ENCODE measurements around the gene STOX1. TPM values are rescaled to one million over a fixed set of nuclear protein-coding genes. Genes with fewer than 3 reads are reported as not detected.
"Not testable (repeated sequence)": the region's sequence is repeated elsewhere in the genome, so short reads cannot be mapped to it uniquely, and the experiment has no call there.

Gene STOX1
- total RNA-seq, 2 experiments from 2014 or later: 0.74 to 0.87 TPM

DNA sequence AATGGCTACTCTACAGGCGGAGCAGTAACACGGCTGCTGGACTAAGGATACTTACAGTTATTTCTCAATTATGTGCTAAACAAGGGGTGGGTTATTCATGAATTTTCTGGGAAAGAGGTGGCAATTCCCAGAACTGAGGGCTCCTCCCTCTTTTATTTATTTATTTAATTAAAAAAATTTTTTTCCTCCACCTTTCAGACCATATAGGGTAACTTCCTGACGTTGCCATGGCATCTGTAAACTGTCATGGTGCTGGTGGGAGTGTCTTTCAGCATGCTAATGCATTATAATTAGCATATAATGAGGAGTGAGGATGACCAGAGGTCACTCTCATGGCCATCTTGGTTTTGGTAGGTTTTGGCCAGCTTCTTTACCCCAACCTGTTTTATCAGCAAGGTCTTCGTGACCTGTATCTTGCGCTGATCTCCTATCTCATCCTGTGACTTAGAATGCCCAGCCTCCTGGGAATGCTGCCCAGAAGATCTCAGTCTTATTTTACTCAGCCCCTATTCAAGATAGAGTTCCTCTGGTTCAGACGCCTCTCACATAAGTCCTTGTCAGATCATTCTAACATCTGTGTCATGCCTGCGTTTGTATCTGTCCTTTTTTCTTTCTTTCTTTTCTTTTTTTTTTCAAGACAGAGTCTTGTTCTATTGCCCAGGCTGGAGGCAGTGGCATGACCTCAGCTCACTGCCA is 15.9 kb upstream of the STOX1 start:
- CTCF ChIA-PET: no interaction called here
- DNase-seq (no peak), ATAC-seq (no peak)
- no peaks in the 10 kb centered on the region for H3K27me3 Mint-ChIP-seq
- H3K4me3 Mint-ChIP-seq: no peak overlapping the region
- H3K4me1 Mint-ChIP-seq: no peaks in the 10 kb centered on the region
- H3K9me3 Mint-ChIP-seq (ENCODE audit: low read depth): no peaks in the 10 kb centered on the region
- no peaks in the 10 kb centered on the region for H3K36me3 Mint-ChIP-seq (ENCODE audit: low read depth)
- no peak overlapping the region for H3K27ac Mint-ChIP-seq
- POLR2A ChIA-PET: no interaction called here
- intact Hi-C loops (cut with DNase I, micrococcal nuclease): no loop called here

DNA sequence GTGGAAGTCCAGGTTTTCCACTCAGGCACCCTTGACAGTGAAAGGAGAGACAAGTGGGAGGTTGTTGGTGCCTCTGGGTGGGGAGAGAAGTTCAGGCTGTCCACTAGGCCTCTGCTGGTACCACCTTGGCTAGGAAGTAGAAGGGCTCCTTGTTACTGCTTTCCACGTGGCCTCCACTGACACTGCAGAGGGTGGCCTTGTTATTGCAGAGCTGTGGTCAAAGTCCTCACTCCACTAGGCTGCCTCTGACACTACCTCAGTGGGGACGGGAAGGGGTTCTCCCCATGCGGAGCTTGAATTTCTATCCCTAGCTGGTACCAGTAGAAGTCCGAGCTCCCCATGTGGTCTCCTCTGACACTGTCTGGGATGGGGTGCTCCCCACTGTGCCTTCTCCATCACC is 14.9 kb upstream of the STOX1 start:
- no peak for ATAC-seq
- CTCF ChIA-PET: no interaction called here

DNA sequence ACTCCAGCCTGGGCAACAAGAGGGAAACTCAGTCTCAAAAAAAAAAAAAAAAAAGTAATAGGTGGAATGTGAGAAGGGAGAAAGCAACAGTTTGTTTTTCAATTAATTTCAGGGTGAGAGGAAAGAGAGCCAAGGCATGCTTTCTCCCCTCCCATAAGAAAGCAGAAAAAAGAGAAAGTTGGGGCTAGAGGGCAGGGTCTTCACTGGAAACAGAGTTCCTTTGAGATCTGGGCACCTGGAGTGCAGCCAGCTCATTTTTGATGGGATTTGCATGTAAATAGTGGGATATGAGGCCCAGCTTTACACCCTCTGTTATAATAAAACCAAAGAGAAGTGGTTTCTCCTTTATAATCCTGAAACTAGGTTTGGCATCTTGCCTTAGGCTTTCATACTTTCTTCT is 13.8 kb upstream of the STOX1 start:
- no peaks in the 10 kb centered on the region for H3K27me3 Mint-ChIP-seq
- intact Hi-C loops (cut with DNase I, micrococcal nuclease): no loop called here
- no peak for ATAC-seq
- no peak overlapping the region for H3K4me3 Mint-ChIP-seq
- H3K9me3 Mint-ChIP-seq (ENCODE audit: low read depth): no peaks in the 10 kb centered on the region
- ChIA-PET POLR2A (no interaction called here), CTCF (interaction anchor here (0.6 to 1.3 kb wide), 3 partner anchors 14 to 682 kb away, joined by 4 to 5 read pairs (median 4); partner anchors contain the start of gene STOX1)
- DNase-seq: no peak
- no peaks in the 10 kb centered on the region for H3K4me1 Mint-ChIP-seq
- no peaks in the 10 kb centered on the region for H3K36me3 Mint-ChIP-seq (ENCODE audit: low read depth)
- no peak overlapping the region for H3K27ac Mint-ChIP-seq

More for the DNA sequence above, 14.9 kb upstream of the STOX1 start:
- H3K4me3 Mint-ChIP-seq: no peak overlapping the region
- H3K27ac Mint-ChIP-seq: no peak overlapping the region
- intact Hi-C loops (cut with DNase I, micrococcal nuclease): no loop called here
- no peaks in the 10 kb centered on the region for H3K27me3 Mint-ChIP-seq
- H3K9me3 Mint-ChIP-seq (ENCODE audit: low read depth): no peaks in the 10 kb centered on the region
- H3K4me1 Mint-ChIP-seq: no peaks in the 10 kb centered on the region
- POLR2A ChIA-PET: no interaction called here
- H3K36me3 Mint-ChIP-seq (ENCODE audit: low read depth): no peaks in the 10 kb centered on the region
- no peak for DNase-seq

DNA sequence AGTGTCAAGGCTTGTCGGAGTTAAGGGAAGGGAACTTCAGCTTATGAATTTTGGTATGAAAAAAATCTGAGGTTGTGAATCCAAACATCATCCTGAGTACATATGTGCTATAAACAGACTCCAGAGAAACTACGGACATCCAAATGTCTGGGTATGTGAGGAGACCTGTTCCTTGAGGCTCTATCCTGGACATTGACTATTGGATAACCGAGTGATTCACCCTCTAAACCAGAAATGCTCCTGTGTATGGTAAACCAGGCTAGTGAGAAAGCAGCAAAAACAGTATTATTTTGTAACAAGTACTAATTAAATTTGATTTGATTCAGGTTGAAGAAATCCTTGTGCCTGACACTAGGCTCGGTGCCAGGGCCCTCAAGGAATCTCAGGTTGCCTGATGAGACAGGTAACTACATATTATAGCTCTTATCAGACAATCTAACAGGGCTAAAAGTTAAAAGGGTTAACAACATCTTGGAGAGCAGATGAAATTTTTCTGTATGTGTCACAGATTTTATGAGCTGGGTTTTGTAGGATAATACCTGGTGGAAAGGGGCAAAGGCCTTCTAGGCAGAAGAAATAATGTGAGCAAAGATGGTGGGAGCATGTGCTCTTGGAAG is 10.4 kb upstream of the STOX1 start:
- H3K9me3 Mint-ChIP-seq (ENCODE audit: low read depth): no peaks in the 10 kb centered on the region
- POLR2A ChIA-PET: interaction anchor here (0.6 kb wide), 1 partner anchor 18 kb away, joined by 7 read pairs; no protein-coding TSS in a partner anchor

GRCh38 chr10:68820359-68820758 is 7.0 kb upstream of the STOX1 start:
- H3K27me3 Mint-ChIP-seq; DNase-seq; intact Hi-C loops (cut with DNase I, micrococcal nuclease); ATAC-seq; H3K36me3 Mint-ChIP-seq (ENCODE audit: low read depth); H3K9me3 Mint-ChIP-seq (ENCODE audit: low read depth); H3K4me3 Mint-ChIP-seq; H3K4me1 Mint-ChIP-seq; H3K27ac Mint-ChIP-seq: not testable (repeated sequence)
- ChIA-PET CTCF (interaction anchor here (0.6 to 1.7 kb wide), 3 partner anchors 10 to 151 kb away, joined by 3 to 5 read pairs (median 3); no protein-coding TSS in a partner anchor), POLR2A (interaction anchor here (0.6 kb wide), 1 partner anchor 284 kb away, joined by 3 read pairs; no protein-coding TSS in a partner anchor)

More for the DNA sequence above, 10.4 kb upstream of the STOX1 start:
- intact Hi-C loops (cut with DNase I, micrococcal nuclease): no loop called here
- ATAC-seq: no peak
- Mint-ChIP-seq H3K4me1 (no peaks in the 10 kb centered on the region), H3K27ac (no peak overlapping the region), H3K36me3 (ENCODE audit: low read depth) (no peaks in the 10 kb centered on the region), H3K27me3 (no peaks in the 10 kb centered on the region), H3K4me3 (no peak overlapping the region)
- CTCF ChIA-PET: no interaction called here
- no peak for DNase-seq

- H3K27ac Mint-ChIP-seq; intact Hi-C loops (cut with DNase I, micrococcal nuclease); H3K9me3 Mint-ChIP-seq (ENCODE audit: low read depth); ATAC-seq; POLR2A ChIA-PET; H3K4me3 Mint-ChIP-seq; H3K4me1 Mint-ChIP-seq; H3K27me3 Mint-ChIP-seq; H3K36me3 Mint-ChIP-seq (ENCODE audit: low read depth); DNase-seq: not testable (repeated sequence)
- CTCF ChIA-PET: interaction anchor here (1.0 to 1.2 kb wide), 2 partner anchors 18 to 40 kb away, joined by 3 read pairs; no protein-coding TSS in a partner anchor
These were observed 4.7 kb upstream of the STOX1 start for GRCh38 chr10:68822626-68823025.

GRCh38 chr10:68827592-68827959 is 245 bp downstream of the STOX1 start:
- ChIA-PET CTCF (interaction anchor here (0.7 to 1.3 kb wide), 3 partner anchors 13 to 941 kb away, joined by 3 to 4 read pairs (median 3); no protein-coding TSS in a partner anchor), POLR2A (interaction anchor here (0.9 to 1.1 kb wide), 3 partner anchors 43 to 128 kb away, joined by 4 to 5 read pairs (median 5); no protein-coding TSS in a partner anchor)
- H3K4me3 Mint-ChIP-seq; H3K27ac Mint-ChIP-seq; H3K9me3 Mint-ChIP-seq (ENCODE audit: low read depth); DNase-seq; H3K27me3 Mint-ChIP-seq; H3K36me3 Mint-ChIP-seq (ENCODE audit: low read depth): not testable (repeated sequence)
- peaks cover 19% of the 10 kb centered on the region for H3K4me1 Mint-ChIP-seq
- intact Hi-C loops (cut with DNase I, micrococcal nuclease): loop anchor here (1.0 to 2.0 kb wide), 4 partner anchors 73 to 495 kb away; partner anchors contain the start of genes DDX50 (in 2 of the 2), HNRNPH3 (in 1 of the 2), PBLD (in 1 of the 2) and SLC25A16 (in 1 of the 2)
- ATAC-seq: peak; percentile 51

GRCh38 chr10:68828083-68828601 is 811 bp downstream of the STOX1 start:
- POLR2A ChIA-PET: interaction anchor here (0.9 kb wide), 1 partner anchor 43 kb away, joined by 3 read pairs; no protein-coding TSS in a partner anchor
- H3K9me3 Mint-ChIP-seq (ENCODE audit: low read depth); intact Hi-C loops (cut with DNase I, micrococcal nuclease); H3K27ac Mint-ChIP-seq; H3K36me3 Mint-ChIP-seq (ENCODE audit: low read depth); H3K27me3 Mint-ChIP-seq: not testable (repeated sequence)
- CTCF ChIA-PET: interaction anchor here (1.1 to 1.4 kb wide), 3 partner anchors 10 to 67 kb away, joined by 3 read pairs; no protein-coding TSS in a partner anchor
- DNase-seq: peak; percentile 26
- Mint-ChIP-seq H3K4me3 (peak overlapping the region; percentile 19), H3K4me1 (peaks cover 19% of the 10 kb centered on the region)
- peak; percentile 51 for ATAC-seq

GRCh38 chr10:68828833-68829232 is 1.5 kb downstream of the STOX1 start:
- no peak overlapping the region for H3K27ac Mint-ChIP-seq
- CTCF ChIA-PET: interaction anchor here (1.1 to 1.4 kb wide), 3 partner anchors 11 to 67 kb away, joined by 3 read pairs; no protein-coding TSS in a partner anchor
- DNase-seq (no peak), ATAC-seq (no peak)
- POLR2A ChIA-PET: interaction anchor here (0.9 kb wide), 1 partner anchor 42 kb away, joined by 3 read pairs; no protein-coding TSS in a partner anchor
- peak overlapping the region; percentile 19 for H3K4me3 Mint-ChIP-seq
- no peaks in the 10 kb centered on the region for H3K9me3 Mint-ChIP-seq (ENCODE audit: low read depth)
- H3K4me1 Mint-ChIP-seq: peaks cover 19% of the 10 kb centered on the region
- intact Hi-C loops (cut with DNase I, micrococcal nuclease): no loop called here
- H3K36me3 Mint-ChIP-seq (ENCODE audit: low read depth): no peaks in the 10 kb centered on the region
- H3K27me3 Mint-ChIP-seq: no peaks in the 10 kb centered on the region

GRCh38 chr10:68829521-68829920 is 2.2 kb downstream of the STOX1 start:
- intact Hi-C loops (cut with DNase I, micrococcal nuclease): no loop called here
- Mint-ChIP-seq H3K36me3 (ENCODE audit: low read depth) (no peaks in the 10 kb centered on the region), H3K9me3 (ENCODE audit: low read depth) (no peaks in the 10 kb centered on the region), H3K27ac (no peak overlapping the region), H3K27me3 (no peaks in the 10 kb centered on the region), H3K4me1 (peaks cover 19% of the 10 kb centered on the region), H3K4me3 (no peak overlapping the region)
- ChIA-PET POLR2A (no interaction called here), CTCF (interaction anchor here (0.7 to 1.4 kb wide), 3 partner anchors 11 to 196 kb away, joined by 3 read pairs; no protein-coding TSS in a partner anchor)
- DNase-seq: peak; percentile 19
- no peak for ATAC-seq

DNA sequence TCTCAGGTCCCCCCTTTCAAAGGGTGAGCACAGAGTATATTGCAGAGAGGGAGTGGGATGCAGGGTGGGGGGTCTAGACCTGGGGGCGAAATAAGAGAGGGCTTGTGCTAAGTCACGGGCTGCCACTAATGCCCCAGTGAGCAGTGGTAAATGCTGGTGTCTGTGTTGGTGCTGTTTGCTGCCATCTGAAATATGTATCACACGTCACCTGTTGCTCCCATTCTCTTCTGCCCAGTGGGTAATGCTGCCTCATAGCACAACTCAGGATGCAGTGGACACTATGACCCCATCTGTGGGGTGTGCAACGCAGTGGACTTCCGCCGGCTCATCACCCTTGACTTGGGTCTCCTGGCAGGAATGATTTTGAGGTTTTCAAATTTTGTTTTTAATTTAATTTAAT is 2.6 kb downstream of the STOX1 start:
- ChIA-PET POLR2A (no interaction called here), CTCF (interaction anchor here (0.7 kb wide), 2 partner anchors 23 to 196 kb away, joined by 3 read pairs; no protein-coding TSS in a partner anchor)
- intact Hi-C loops (cut with DNase I, micrococcal nuclease): no loop called here
- no peaks in the 10 kb centered on the region for H3K27me3 Mint-ChIP-seq
- no peaks in the 10 kb centered on the region for H3K36me3 Mint-ChIP-seq (ENCODE audit: low read depth)
- H3K4me1 Mint-ChIP-seq: peaks cover 19% of the 10 kb centered on the region
- ATAC-seq (no peak), DNase-seq (no peak)
- H3K27ac Mint-ChIP-seq: no peak overlapping the region
- H3K9me3 Mint-ChIP-seq (ENCODE audit: low read depth): no peaks in the 10 kb centered on the region
- no peak overlapping the region for H3K4me3 Mint-ChIP-seq

All from activated CD4-positive, alpha-beta T cell treated with anti-CD3 and anti-CD28 coated beads for 36 hours (primary cell).